ENCODE measurements around the gene CENPF. TPM values are rescaled to one million over a fixed set of nuclear protein-coding genes. Genes with fewer than 3 reads are reported as not detected.
A peak's percentile ranks its signal among the peaks of the same experiment; 100 is the strongest.
"Not testable (repeated sequence)": the region's sequence is repeated elsewhere in the genome, so short reads cannot be mapped to it uniquely, and the experiment has no call there.

The CENPF gene
- total and polyA plus RNA-seq, 2 experiments from 2014 or later: 123 to 376 TPM

DNA sequence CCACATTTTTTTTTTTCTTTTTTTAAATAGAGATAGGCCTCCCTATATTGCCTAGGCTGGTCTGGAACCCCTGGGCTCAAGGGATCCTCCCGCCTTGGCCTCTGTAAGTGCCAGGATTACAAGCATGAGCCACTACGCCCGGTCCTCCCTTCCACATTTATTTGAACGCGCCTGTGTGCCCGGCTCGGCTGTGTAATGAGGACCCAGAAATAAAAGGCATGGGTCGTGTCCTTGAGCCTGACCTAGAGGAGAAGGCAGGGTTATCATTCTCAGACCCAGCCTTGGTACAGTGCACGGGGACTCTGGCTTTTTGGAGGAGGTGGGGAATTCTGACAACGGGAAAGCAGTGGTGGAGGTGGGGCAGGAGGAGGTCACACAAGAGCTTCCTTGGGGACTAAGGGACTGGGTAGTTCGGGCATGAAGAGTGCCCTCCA lies 841 bp downstream of the CENPF start:
- H3K36me3 Mint-ChIP-seq (ENCODE audit: low read depth): peaks cover 15% of the 10 kb centered on the region
- peaks cover 45% of the 10 kb centered on the region for H3K79me2 ChIP-seq (replicated peaks; ENCODE audit: insufficient read depth)

DNA sequence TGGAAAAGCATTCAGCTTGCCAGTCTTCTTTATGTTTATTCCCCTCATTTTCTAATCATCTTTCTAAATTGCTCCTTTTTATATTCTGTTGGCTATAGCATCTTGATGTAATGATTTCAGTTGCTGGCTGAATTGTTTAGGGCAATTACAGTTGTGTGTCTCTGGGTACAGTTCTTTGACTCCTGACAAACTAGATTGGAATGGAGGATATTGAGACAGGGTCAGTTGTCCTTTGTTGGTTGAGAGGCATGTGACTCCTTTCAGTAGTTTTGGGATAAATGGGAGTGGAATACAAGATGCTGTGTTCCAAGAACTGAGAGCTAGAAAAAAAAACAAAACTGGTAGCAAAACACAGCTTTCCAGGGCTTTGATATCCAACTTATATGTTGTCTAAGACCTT lies 1.5 kb downstream of the CENPF start:
- Mint-ChIP-seq H3K27me3 (ENCODE audit: insufficient read depth, low read depth, poor library complexity) (peaks cover 8% of the 10 kb centered on the region), H3K4me3 (peak overlapping the region; percentile 98), H3K9me3 (peaks cover 5% of the 10 kb centered on the region), H3K4me1 (peaks cover 12% of the 10 kb centered on the region), H3K27ac (0 out of 2 replicates have a peak overlapping the region, but pooled peaks have one; percentile 2), H3K36me3 (ENCODE audit: low read depth) (peaks cover 21% of the 10 kb centered on the region)
- Histone ChIP-seq H3K27ac (ENCODE audit: low read depth) (no peak overlapping the region; the same call in 1 of the 2 replicates), H3K36me3 (ENCODE audit: insufficient read depth) (peaks cover 5% of the 10 kb centered on the region), H3K4me2 (peak overlapping the region; percentile 98), H3K4me3 (peak overlapping the region; percentile 89), H3K27me3 (ENCODE audit: insufficient read depth) (no peaks in the 10 kb centered on the region), H3K4me1 (ENCODE audit: insufficient read depth) (peaks cover 9% of the 10 kb centered on the region), H4K20me1 (replicated peaks; ENCODE audit: insufficient read depth) (peaks cover 14% of the 10 kb centered on the region), H2AFZ (no peak overlapping the region), H3F3A (replicated peaks; ENCODE audit: low read depth) (no peaks in the 10 kb centered on the region), H3K79me2 (replicated peaks; ENCODE audit: insufficient read depth) (peaks cover 52% of the 10 kb centered on the region), H3K9me2 (ENCODE audit: insufficient read depth) (no peaks in the 10 kb centered on the region; the same call in 1 of the 2 replicates)
- ATAC-seq (no peak), DNase-seq (ENCODE audit: low spot score) (no peak)
- no peak for TF ChIP-seq ZNF331 (CRISPR knock-in tag; IDR thresholded peaks at IDR 0.05; ENCODE audit: low read depth)

More for the DNA sequence above, 841 bp downstream of the CENPF start:
- H3K4me2 ChIP-seq: peak overlapping the region; percentile 98
- DNase-seq (ENCODE audit: low spot score) (peak; percentile 26), ATAC-seq (peak; percentile 5)
- no peaks in the 10 kb centered on the region for H3K36me3 ChIP-seq (ENCODE audit: insufficient read depth)
- peak overlapping the region; percentile 98 for H3K4me3 Mint-ChIP-seq
- H3K27ac Mint-ChIP-seq: peak overlapping the region; percentile 96
- H3K4me3 ChIP-seq: peak overlapping the region; percentile 89
- H3K4me1 Mint-ChIP-seq: peaks cover 12% of the 10 kb centered on the region
- H3K9me2 ChIP-seq (ENCODE audit: insufficient read depth): no peaks in the 10 kb centered on the region
- H3K27me3 ChIP-seq (ENCODE audit: insufficient read depth): no peaks in the 10 kb centered on the region
- H3K27ac ChIP-seq (ENCODE audit: low read depth): peak overlapping the region; percentile 30
- H3K4me1 ChIP-seq (ENCODE audit: insufficient read depth): peaks cover 9% of the 10 kb centered on the region
- H4K20me1 ChIP-seq (replicated peaks; ENCODE audit: insufficient read depth): peaks cover 8% of the 10 kb centered on the region; the same call in 1 of the 2 replicates
- H2AFZ ChIP-seq: peak overlapping the region; percentile 53; the same call in 1 of the 2 replicates
- H3K27me3 Mint-ChIP-seq (ENCODE audit: insufficient read depth, low read depth, poor library complexity): peaks cover 8% of the 10 kb centered on the region
- no peaks in the 10 kb centered on the region for H3F3A ChIP-seq (replicated peaks; ENCODE audit: low read depth)
- no peaks in the 10 kb centered on the region; the same call in 2 of the 3 replicates for H3K9me3 Mint-ChIP-seq
- TF ChIP-seq, protein P1, sequence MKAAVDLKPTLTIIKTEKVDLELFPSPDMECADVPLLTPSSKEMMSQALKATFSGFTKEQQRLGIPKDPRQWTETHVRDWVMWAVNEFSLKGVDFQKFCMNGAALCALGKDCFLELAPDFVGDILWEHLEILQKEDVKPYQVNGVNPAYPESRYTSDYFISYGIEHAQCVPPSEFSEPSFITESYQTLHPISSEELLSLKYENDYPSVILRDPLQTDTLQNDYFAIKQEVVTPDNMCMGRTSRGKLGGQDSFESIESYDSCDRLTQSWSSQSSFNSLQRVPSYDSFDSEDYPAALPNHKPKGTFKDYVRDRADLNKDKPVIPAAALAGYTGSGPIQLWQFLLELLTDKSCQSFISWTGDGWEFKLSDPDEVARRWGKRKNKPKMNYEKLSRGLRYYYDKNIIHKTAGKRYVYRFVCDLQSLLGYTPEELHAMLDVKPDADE (IDR thresholded peaks at IDR 0.05): no peak
- TF ChIP-seq STAT1 (IDR thresholded peaks at IDR 0.05; ENCODE audit: unreplicated experiment) (no peak), EZH2phosphoT487 (IDR thresholded peaks at IDR 0.05; ENCODE audit: unreplicated experiment) (no peak), JUNB (IDR thresholded peaks at IDR 0.05; ENCODE audit: unreplicated experiment) (no peak)
- TF ChIP-seq, protein P2, sequence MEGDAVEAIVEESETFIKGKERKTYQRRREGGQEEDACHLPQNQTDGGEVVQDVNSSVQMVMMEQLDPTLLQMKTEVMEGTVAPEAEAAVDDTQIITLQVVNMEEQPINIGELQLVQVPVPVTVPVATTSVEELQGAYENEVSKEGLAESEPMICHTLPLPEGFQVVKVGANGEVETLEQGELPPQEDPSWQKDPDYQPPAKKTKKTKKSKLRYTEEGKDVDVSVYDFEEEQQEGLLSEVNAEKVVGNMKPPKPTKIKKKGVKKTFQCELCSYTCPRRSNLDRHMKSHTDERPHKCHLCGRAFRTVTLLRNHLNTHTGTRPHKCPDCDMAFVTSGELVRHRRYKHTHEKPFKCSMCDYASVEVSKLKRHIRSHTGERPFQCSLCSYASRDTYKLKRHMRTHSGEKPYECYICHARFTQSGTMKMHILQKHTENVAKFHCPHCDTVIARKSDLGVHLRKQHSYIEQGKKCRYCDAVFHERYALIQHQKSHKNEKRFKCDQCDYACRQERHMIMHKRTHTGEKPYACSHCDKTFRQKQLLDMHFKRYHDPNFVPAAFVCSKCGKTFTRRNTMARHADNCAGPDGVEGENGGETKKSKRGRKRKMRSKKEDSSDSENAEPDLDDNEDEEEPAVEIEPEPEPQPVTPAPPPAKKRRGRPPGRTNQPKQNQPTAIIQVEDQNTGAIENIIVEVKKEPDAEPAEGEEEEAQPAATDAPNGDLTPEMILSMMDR (conservative IDR thresholded peaks at IDR 0.05; ENCODE audit: low read depth in 2 of 2): no peak

DNA sequence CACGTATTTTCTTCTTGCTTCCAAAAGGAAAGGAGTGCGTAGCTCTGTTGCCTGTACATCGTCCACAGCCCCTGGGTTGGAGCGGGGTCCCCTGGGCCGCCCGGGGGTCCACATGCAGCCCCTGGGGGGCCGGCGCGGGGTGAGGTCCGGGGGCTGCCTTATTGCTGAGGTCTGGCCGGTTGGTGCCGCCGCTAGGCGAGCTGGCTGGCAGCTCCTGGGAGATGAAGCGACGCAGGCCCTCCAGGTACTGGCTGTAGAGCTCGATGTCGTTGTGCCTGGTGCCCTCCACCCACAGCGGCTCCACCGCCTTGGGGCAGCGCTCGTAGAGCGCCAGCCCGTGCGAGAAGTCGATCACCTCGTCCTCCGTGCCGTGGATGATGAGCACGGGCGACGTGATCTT lies 2.5 kb downstream of the CENPF start:
- peaks cover 62% of the 10 kb centered on the region for H3K79me2 ChIP-seq (replicated peaks; ENCODE audit: insufficient read depth)
- peaks cover 30% of the 10 kb centered on the region for H3K36me3 Mint-ChIP-seq (ENCODE audit: low read depth)
- not testable (repeated sequence) for H3K4me2 ChIP-seq; ATAC-seq; H3F3A ChIP-seq (replicated peaks; ENCODE audit: low read depth); DNase-seq (ENCODE audit: low spot score); H3K27ac ChIP-seq (ENCODE audit: low read depth); H3K4me1 ChIP-seq (ENCODE audit: insufficient read depth); H3K4me3 Mint-ChIP-seq; H2AFZ ChIP-seq; H3K9me2 ChIP-seq (ENCODE audit: insufficient read depth); H3K27ac Mint-ChIP-seq; H3K27me3 ChIP-seq (ENCODE audit: insufficient read depth); H3K36me3 ChIP-seq (ENCODE audit: insufficient read depth); H3K27me3 Mint-ChIP-seq (ENCODE audit: insufficient read depth, low read depth, poor library complexity); H3K4me3 ChIP-seq
- peaks cover 24% of the 10 kb centered on the region for H4K20me1 ChIP-seq (replicated peaks; ENCODE audit: insufficient read depth)
- H3K4me1 Mint-ChIP-seq: peaks cover 12% of the 10 kb centered on the region
- H3K9me3 Mint-ChIP-seq: peaks cover 11% of the 10 kb centered on the region

DNA sequence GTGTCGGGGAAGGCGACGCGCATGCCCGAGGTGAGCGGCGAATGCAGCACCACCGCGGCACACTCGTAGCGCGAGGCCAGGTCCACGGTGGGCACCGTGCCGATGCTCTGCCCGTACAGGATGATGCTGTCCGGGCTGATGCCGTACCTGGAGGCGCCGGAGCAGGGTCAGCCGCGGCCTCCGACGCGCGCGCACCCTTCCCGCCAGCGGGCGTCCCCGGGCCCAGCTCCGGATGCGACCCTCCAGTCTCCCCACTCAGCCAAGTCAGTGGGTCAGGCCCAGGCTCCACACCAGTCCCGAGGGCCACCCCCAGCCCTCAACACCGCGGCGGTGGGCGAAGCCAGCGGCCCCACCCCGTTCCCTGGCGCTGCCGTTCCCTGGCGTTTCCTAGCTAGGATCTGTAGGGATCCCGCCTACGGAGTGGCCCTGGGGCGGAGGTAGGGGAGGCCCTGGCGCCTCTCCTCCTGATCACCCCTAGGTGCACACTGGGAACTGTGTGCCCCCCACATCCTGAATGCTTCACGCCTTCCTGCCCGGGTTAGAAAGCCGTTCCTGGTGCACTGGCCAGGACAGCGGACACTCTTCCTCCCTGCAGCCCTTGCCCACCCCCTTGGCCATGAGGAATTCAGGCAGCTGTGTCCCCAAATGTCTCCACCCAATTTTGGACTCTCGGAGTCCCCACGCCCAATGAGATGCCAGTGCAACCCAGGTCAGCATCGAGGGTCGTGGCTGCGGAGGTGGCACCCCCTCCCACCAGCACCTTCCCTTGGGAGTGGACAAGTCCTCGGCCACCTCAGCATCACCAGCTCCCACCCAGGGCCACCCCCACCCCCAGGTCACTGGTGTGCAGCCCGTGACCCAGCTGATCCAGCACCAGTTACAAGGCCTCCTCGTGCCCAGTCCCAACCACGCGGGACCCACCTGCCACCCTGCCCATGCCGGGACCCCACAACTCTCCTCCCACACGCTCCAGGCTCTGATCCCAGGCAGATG lies 3.2 kb downstream of the CENPF start:
- not testable (repeated sequence) for H3K4me2 ChIP-seq; H3K27me3 ChIP-seq (ENCODE audit: insufficient read depth); H3K9me2 ChIP-seq (ENCODE audit: insufficient read depth); DNase-seq (ENCODE audit: low spot score); H3K27me3 Mint-ChIP-seq (ENCODE audit: insufficient read depth, low read depth, poor library complexity); H3K4me3 Mint-ChIP-seq; H2AFZ ChIP-seq; H3K27ac ChIP-seq (ENCODE audit: low read depth); H3K36me3 ChIP-seq (ENCODE audit: insufficient read depth); H3K4me1 ChIP-seq (ENCODE audit: insufficient read depth); H3F3A ChIP-seq (replicated peaks; ENCODE audit: low read depth); H3K4me3 ChIP-seq; ATAC-seq; H3K27ac Mint-ChIP-seq
- Mint-ChIP-seq H3K9me3 (peaks cover 11% of the 10 kb centered on the region), H3K4me1 (peaks cover 12% of the 10 kb centered on the region), H3K36me3 (ENCODE audit: low read depth) (peaks cover 34% of the 10 kb centered on the region)
- peaks cover 69% of the 10 kb centered on the region for H3K79me2 ChIP-seq (replicated peaks; ENCODE audit: insufficient read depth)
- peaks cover 31% of the 10 kb centered on the region for H4K20me1 ChIP-seq (replicated peaks; ENCODE audit: insufficient read depth)

Measured in GM23338 (cell line).